GM18951 (cell line): Measurements from ENCODE around the gene EIF4G1.

Experiments used
- POLR2A ChIP-seq: IDR thresholded peaks from 4 replicates; pipeline ENCODE4 v1.6.1; 2011; ENCODE audit warnings: mild to moderate bottlenecking; ENCODE audit not compliant: insufficient read length, insufficient read depth; ENCODE audit errors: extremely low read depth
- in situ Hi-C: fragments of 300-500 bp; cut with MboI; formaldehyde crosslinking; loops from one replicate; pipeline ENCODE4 v1.12.0; 2022; ENCODE audit warnings: low sequenced_read_pairs, mixed read lengths, inconsistent platforms; ENCODE audit not compliant: unreplicated experiment

EIF4G1 gene

GRCh38 chr3:184361932-184362667 is 47.7 kb downstream of the EIF4G1 start:
- in situ Hi-C loops = loop anchor here (25.0 kb wide), 1 partner anchor 175 kb away; no protein-coding TSS in a partner anchor
- TF ChIP-seq POLR2A = no peak

- peak; percentile 80 for TF ChIP-seq POLR2A
- in situ Hi-C loops = loop anchor here (25.0 kb wide), 1 partner anchor 174 kb away; no protein-coding TSS in a partner anchor
Observed at GRCh38 chr3:184362668-184363546, 48.5 kb downstream of the EIF4G1 start.

- TF ChIP-seq POLR2A = no peak
- in situ Hi-C loops = loop anchor here (25.0 kb wide), 1 partner anchor 171 kb away; no protein-coding TSS in a partner anchor
Observed at GRCh38 chr3:184366619-184367289, 52.3 kb downstream of the EIF4G1 start.

GRCh38 chr3:184368116-184368515 is 53.7 kb downstream of the EIF4G1 start:
- in situ Hi-C loops = loop anchor here (25.0 kb wide), 1 partner anchor 169 kb away; no protein-coding TSS in a partner anchor
- TF ChIP-seq POLR2A = no peak

GRCh38 chr3:184368586-184369183 is 54.3 kb downstream of the EIF4G1 start:
- in situ Hi-C loops = loop anchor here (25.0 kb wide), 1 partner anchor 169 kb away; no protein-coding TSS in a partner anchor
- no peak for TF ChIP-seq POLR2A

- in situ Hi-C loops = loop anchor here (25.0 kb wide), 1 partner anchor 166 kb away; no protein-coding TSS in a partner anchor
- no peak for TF ChIP-seq POLR2A
Observed at GRCh38 chr3:184371570-184372018, 57.2 kb downstream of the EIF4G1 start.

- in situ Hi-C loops = loop anchor here (25.0 kb wide), 1 partner anchor 165 kb away; no protein-coding TSS in a partner anchor
- TF ChIP-seq POLR2A = no peak
Observed at GRCh38 chr3:184372296-184372821, 58.0 kb downstream of the EIF4G1 start.

GRCh38 chr3:184372911-184373310 is 58.5 kb downstream of the EIF4G1 start:
- in situ Hi-C loops = loop anchor here (25.0 kb wide), 1 partner anchor 164 kb away; no protein-coding TSS in a partner anchor
- no peak for TF ChIP-seq POLR2A

GRCh38 chr3:184373422-184373821 is 59.0 kb downstream of the EIF4G1 start:
- no peak for TF ChIP-seq POLR2A
- in situ Hi-C loops = loop anchor here (25.0 kb wide), 1 partner anchor 164 kb away; no protein-coding TSS in a partner anchor

- in situ Hi-C loops = no loop called here
- TF ChIP-seq POLR2A = no peak
Observed at GRCh38 chr3:184375747-184376461, 61.5 kb downstream of the EIF4G1 start.

- no peak for TF ChIP-seq POLR2A
- in situ Hi-C loops = no loop called here
Observed at GRCh38 chr3:184377374-184377773, 63.0 kb downstream of the EIF4G1 start.
